Measurements from ENCODE around the gene DVL1.
"Not testable (repeated sequence)": the region's sequence is repeated elsewhere in the genome, so short reads cannot be mapped to it uniquely, and the experiment has no call there.

The DVL1 gene

DNA sequence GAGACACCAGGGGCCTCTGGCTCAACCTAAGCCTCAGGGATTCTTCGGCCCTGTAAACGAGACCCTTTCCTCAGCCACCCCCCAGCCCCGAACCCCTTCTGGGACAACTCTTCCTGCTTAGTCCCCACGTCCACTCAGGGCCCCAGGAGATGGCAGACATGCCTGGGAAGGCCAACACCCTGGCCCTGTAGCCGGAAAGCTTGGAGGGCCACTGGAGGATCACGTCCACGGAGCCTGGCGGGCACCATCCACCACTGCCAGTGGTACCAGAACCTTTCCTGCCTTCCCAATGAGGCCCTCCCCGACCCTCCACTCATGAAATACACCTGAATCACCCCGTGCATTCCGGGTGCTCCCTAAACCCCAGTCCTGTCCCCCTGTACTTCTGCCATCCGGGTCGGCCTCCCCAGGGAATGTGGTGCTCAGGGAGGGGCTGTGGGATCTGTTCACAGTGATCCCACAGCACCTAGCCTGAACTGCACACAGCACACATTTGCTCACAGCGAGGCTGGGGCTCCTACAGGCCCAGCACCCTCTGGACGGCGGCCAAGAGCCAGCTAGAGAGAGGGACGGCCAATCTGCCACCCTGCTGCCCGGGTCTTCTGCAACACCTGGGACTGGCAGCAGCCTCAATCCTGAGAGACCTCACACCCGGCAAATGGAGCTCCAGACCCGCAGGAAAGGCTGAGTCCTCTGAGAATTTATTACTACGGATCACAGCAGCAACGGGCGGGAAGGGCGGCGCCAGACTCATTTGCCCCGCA, 24.0 kb upstream of the DVL1 start:
- DNase-seq, result no peak

DNA sequence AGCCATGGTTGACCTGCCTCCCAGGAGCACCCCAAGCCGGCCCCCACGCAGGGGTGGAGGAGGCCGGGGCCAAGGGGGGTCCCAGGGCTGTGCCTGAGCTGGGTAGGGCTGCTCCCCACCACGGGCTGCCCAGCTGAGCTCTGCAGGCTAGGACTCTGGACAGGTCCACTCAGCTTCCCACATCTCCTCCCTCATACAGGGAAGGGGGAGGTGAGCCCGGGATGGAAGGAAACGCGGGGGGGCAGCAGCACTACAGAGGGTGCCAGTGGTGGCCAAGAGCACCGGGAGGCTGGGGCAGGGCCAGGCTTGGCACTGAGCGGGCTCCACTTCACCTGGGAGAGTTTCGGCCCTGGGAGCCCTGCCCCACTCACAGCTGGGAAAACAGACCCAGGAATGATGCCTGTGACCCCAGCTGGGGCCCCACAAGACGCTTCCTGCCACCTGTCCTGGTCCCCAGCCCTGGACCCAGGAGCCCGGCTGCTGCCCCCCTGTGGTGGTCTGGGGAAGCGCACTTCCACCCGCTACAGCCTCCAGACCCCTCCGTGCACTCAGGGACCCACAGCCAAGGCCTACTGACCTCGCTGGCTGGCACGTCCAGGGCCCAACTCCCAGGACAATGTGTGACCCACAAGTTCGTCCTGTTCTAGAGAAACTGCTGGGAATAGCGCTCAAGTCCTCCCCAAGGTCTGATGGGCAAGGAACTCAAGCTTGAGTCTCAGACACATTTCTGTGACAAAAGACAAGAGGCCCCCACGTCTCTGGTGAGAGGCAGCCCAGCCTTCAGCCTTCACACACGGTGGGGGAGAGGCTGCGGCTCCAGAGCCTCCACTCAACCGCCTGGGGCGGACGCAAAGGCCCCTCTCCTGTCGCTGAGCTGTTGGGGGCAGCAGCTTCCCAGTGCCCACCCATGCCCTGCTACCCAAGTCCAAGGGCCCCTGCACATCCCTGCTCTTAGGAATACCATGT, 22.8 kb upstream of the DVL1 start:
- no peak for DNase-seq

GRCh38 chr1:1371364-1371745, 22.1 kb upstream of the DVL1 start:
- no peak for DNase-seq

GRCh38 chr1:1370771-1371300, 21.6 kb upstream of the DVL1 start:
- DNase-seq, result no peak

- not testable (repeated sequence) for DNase-seq
Measured at GRCh38 chr1:1370094-1370493, 20.9 kb upstream of the DVL1 start.

DNA sequence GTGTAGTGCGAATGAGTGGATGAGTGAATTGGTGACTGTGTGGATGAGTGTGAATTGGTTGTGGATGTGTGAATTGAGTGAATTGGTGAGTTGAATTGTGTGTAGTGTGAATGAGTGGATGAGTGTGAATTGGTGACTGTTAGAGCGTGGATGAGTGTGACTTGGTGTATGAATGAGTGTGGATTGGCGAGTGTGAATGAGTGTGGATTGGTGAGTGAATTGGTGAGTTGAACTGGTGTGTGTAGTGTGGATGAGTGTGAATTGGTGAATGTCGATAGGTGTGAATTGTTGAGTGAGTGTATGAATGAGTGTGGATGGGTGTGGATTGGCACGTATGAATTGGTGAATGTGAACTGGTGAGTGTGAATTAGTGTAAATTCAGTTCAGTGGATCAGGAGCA, 18.1 kb upstream of the DVL1 start:
- DNase-seq, result no peak

GRCh38 chr1:1366699-1367066, 17.5 kb upstream of the DVL1 start:
- no peak for DNase-seq

DNA sequence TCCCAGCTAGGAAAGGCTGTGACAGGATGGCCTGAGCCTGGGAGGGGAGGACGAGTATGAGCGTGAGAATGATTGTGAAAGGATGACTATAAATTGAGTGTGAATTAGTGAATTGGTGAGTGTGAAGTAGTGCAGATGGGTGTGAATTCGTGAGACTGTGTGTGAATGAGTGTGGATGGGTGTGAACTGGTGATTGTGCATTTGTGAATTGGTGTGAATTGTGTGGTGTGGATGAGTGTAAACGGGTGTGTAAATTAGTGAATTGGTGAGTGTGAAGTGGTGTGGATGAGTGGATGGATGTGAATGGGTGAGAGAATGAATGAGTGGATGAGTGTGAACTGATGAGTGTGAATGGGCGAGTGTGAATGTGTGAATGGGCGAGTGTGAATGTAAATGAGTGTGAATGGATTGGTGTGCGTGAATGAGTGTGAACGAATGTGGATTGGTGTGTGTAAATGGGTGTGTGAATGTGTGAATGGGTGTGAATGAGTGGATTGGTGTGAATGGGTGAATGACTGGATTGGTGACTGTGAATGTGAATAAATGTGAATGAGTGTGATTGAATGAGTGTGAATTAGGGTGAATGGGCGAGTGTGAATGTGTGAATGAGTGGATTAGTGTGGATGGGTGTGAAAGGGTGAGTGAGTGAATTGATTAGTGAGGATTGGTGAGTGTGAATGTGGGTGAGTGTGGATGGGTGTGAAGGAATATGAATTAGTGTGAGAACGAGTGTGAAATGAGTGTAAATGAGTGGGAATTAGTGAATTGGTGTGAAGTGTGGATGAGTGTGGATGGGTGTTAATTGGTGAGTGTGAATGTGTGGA, 16.9 kb upstream of the DVL1 start:
- no peak for DNase-seq

- no peak for DNase-seq
Measured at GRCh38 chr1:1364266-1364665, 15.0 kb upstream of the DVL1 start.

GRCh38 chr1:1361982-1362423, 12.8 kb upstream of the DVL1 start:
- peak; percentile 88 for DNase-seq

GRCh38 chr1:1361233-1361981, 12.2 kb upstream of the DVL1 start:
- DNase-seq, result no peak

DNA sequence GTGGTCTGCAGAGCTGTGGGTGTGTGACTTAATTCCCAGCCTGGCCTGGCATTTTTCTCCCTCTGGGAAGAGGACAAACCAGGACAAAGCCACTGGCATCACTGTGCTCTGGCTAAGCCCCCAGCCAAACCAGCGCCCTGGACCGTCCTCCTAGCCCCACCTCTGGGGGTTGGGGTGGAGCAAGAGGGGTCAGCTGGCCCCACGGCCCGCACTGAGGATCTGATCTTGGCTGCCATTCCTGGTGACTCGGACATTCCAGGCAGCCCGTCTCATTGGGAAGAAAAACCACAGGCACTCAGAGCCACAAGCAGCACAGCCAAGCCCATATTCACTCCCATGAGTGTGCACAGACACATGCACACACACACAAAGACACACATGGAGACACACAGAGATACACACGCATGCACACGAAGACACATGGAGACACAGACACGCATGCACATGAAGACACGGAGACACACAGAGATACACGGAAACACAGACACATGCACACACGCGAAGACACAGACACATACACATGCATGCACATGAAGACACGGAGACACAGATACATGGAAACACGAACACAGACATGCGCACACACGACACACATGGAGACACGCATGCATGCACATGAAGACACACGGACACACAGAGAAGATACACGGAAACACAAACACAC, 11.4 kb upstream of the DVL1 start:
- DNase-seq, result peak; percentile 95

GRCh38 chr1:1359664-1360468, 10.6 kb upstream of the DVL1 start:
- peak; percentile 85 for DNase-seq

- DNase-seq, result peak; percentile 81
Measured at GRCh38 chr1:1359308-1359663, 10.1 kb upstream of the DVL1 start.

- DNase-seq, result peak; percentile 92
Measured at GRCh38 chr1:1358433-1359271, 9.4 kb upstream of the DVL1 start, which contains the start of gene MXRA8. Gene MXRA8, minus strand, starts transcription at chr1:1358555. Its CDS starts 51 bp downstream, at chr1:1358504.

GRCh38 chr1:1357871-1358432, 8.7 kb upstream of the DVL1 start:
- DNase-seq, result no peak

DNA sequence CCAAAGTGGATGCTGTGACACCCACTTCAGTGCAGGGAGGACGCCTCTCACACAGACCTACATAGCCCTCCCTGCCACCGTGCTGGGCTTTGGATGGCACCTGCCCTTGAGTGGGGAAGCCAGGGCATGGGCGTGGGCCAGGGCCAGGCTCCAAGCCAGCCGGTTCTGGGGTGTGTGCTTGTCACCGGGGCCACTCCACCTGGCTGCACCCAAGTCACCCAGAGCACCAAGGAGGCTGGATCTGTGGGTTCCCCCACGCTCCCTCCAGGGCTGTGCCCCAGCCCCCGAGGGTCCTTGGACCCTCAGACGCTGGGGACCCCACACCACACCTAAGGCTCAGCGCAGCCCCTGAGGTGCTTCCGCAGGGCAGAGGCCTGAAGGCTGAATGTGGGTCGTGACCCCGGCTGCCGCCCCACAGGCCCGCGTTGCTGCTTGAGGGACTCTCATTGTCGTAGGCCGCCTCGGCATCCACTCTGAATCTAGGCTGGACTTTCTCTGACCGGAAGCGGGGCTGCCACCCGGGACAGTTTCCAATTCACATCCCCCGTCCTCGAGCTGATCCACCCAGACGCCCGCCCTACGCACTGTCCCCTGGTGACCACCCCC, 7.7 kb upstream of the DVL1 start:
- no peak for DNase-seq

DNA sequence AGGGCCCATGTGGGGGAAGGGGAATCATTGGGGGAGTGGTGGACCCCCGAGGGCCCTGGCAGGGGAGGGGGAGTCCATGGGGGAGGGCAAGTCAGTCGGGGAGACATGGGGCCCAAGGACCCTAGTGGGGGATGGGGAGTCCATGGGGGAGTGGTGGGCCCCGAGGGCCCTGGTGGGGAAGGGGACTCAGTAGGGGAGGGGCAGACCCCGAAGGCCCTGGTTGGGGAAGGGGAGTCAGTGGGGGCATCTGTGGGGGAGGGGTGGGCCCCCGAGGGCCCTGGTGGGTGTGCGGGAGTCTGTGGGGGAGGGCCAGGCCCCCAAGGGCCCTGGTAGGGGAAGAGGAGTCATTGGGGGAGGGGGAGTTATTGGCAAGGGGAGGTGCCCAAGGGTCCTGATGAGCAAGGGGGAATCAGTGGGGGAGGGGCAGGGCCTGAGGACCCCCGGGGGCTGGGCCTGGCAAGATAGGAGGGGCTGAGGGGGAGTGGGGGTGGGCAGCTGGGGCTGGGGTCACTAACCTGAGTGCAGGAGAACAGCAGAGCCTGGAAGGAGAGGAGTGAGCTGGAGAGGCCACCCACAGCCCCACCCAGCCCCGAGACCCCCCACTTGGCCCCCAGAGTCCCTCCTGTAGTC, 7.1 kb upstream of the DVL1 start:
- DNase-seq, result no peak

All from fibroblast of skin of abdomen (primary cell).